Spleen (tissue), 7 donors: Measurements from ENCODE around the gene ZNF516.

Source experiments
- POLR2A ChIP-seq, 3 donors: fragments of 450-650 bp; IDR thresholded peaks; one replicate each; pipeline ENCODE4 v1.5.1; 2017; ENCODE audit warnings: antibody characterized with exemption in 3 of 3, mild to moderate bottlenecking in 1 of 3
- POLR2AphosphoS5 ChIP-seq, 3 donors: sonication (generic); formaldehyde crosslinking; IDR thresholded peaks; one replicate each; pipeline ENCODE4 v1.5.1; 2017; ENCODE audit warnings: antibody characterized with exemption in 3 of 3
- TF ChIP-seq, protein P1 (sequence below), 11 experiments: fragments of 200-600 bp in 7 of 11; fragments of 450-650 bp in 4 of 11; sonication (generic) in 4 of 11; IDR thresholded peaks in 8 of 11; conservative IDR thresholded peaks in 3 of 11; 1 replicate in 7 of 11; 2 replicates in 4 of 11; pipeline versions ENCODE4 v1.4.0 to v1.8.0; 2016 to 2021; ENCODE audit warnings: antibody characterized with exemption in 11 of 11, inconsistent platforms in 4 of 11, mild to moderate bottlenecking in 1 of 11
- donor health status: DM: no; HTN: no; CAD: no; lungs with moderate emphysema.
- donor health status: DM: no; HTN: no; CAD: no.
- donor health status: DM: no; HTN: no; CAD: no.

GRCh38 chr18:76386071-76386470 is 109.0 kb downstream of the ZNF516 start:
- TF ChIP-seq POLR2AphosphoS5 (IDR thresholded peaks at IDR 0.05) (no peak), POLR2A (IDR thresholded peaks at IDR 0.05) (no peak)
- TF ChIP-seq, protein P1, sequence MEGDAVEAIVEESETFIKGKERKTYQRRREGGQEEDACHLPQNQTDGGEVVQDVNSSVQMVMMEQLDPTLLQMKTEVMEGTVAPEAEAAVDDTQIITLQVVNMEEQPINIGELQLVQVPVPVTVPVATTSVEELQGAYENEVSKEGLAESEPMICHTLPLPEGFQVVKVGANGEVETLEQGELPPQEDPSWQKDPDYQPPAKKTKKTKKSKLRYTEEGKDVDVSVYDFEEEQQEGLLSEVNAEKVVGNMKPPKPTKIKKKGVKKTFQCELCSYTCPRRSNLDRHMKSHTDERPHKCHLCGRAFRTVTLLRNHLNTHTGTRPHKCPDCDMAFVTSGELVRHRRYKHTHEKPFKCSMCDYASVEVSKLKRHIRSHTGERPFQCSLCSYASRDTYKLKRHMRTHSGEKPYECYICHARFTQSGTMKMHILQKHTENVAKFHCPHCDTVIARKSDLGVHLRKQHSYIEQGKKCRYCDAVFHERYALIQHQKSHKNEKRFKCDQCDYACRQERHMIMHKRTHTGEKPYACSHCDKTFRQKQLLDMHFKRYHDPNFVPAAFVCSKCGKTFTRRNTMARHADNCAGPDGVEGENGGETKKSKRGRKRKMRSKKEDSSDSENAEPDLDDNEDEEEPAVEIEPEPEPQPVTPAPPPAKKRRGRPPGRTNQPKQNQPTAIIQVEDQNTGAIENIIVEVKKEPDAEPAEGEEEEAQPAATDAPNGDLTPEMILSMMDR (IDR thresholded peaks at IDR 0.05 in 8 of 11, conservative IDR thresholded peaks at IDR 0.05 in 3 of 11): no peak
